Measurements from ENCODE around the gene BIVM.

BIVM gene

GRCh38 chr13:102792396-102792795 lies 6.5 kb upstream of the BIVM start:
- DNase-seq = no peak

DNA sequence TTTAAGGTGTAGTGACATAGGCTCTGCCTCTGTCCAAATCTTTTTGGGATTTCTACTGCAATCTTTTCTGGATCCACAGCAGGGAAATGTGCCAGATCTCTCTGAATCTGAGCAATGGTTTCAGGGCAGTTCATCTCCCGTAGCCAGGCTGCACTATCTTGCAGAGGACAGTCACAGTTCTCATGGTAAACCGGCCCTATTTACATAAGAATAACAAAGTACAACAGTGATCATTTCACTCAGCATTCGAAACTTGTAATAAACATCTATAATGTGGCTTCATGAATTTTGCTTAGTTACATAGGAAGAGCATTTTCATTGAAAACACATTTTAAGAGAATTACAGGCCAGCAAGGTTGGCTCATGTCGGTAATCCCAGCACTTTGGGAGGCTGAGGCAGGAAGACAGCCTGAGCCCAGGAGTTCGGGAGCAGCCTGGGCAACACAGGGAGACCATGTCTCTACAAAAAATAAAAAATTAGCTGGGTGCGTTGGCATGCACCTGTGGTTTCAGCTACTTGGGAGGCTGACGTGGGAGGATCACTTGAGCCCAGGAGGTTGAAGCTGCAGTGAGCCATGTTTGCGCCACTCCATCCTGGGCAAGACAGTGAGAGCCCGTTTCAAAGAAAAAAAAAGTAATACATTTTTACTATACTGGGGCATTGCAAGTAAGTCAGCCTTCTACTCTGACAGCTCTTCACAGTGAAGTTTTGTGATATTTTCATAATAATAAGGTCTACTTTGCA lies 5.1 kb upstream of the BIVM start:
- DNase-seq = no peak

DNA sequence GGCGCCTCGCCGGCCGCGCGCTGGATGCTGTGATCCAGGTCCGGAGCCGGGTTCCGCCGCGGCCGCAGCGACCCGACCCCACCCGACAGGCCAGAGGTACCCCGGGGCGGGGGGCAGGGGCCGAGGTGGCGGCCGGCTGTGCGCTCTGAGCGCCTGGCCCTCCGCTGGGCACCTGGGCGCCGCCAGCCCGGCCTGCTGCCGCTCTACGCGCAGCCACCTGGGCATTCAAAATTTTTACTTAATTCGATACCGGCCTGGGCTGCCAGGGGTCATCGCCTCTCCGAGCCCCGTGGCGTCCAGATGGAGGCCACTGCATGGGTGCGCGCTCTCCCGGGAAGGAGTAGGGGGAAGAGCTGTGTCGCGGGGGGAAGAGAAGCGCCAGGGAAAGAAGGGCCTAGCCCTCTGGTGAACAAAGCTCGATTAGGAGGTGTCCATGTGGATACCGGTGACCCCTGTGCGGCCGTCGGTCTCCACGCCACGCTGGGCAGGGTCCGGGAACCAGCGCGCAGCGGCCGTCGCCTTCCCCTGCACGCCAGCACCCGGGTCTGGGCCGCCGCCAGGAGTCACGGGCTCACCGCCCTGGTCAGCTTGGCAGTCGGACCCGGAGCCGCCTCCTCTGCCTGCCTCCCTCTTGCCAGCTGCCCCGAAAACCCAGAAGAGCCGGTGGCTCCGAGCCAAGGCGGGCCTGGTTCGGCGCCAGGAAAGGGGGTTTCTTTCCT lies 666 bp downstream of the BIVM start:
- DNase-seq = no peak

DNA sequence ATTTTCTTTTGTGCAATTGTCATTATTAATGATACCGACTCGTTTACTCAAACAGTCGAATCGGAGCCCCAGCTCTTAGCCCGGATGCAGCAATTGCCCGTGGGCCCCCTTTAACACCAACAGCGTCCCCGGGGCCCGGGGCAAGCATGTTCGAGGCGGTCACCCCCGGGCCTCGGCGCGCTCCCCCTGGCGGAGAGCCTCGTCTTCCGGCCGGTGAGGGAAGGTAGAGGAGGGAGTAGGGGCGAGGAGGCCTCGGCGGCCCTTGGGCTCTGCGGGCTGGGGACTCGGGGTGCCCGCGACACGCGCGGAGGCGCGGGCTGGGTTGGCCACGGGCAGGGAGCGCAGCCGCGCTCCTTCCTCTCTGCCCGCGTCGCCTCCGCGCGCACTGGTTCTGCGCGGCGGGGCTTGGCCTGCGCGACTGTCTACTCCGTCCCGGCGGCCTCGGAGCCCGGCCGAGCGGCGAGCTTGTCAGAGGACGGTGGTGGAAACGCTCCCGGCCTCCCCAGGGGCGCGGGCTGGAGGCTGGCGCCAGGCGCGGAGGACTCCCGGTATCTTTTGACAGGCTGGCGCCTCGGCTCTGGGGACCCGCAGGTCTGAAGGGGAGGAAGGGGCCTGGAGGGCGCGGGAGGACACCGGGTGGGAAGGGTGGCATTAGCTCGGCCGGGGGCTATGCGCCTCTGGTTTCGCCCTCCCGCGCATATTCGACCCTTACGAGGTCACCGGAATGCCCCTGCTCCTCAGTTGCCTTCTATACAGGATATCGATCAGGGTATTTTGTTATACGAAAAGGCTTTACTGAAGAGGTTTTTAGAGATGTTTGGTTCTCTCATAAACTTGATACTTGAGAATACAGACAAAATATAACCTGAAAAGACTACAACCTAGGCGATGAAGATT lies 1.5 kb downstream of the BIVM start:
- DNase-seq = peak; percentile 85

GRCh38 chr13:102805680-102806079 lies 6.8 kb downstream of the BIVM start:
- no peak for DNase-seq

DNA sequence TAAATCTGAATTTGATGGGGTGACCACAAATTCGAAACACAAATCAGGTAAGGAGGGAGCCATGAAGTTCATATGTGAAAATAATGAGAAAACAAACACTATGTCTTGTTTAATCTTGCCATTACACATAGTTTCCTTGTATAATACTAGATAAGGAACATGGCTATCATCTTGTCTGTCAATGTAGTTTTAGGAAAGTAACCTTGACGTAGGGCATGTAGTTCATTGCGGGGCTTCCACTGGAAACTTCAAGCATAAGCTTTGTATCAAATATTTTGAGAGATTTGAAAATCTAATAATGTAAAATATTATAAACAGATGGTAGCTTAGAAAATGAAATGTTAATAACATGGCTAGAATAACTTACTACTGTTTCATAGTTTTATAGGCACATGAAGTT lies 8.8 kb downstream of the BIVM start:
- no peak for DNase-seq

DNA sequence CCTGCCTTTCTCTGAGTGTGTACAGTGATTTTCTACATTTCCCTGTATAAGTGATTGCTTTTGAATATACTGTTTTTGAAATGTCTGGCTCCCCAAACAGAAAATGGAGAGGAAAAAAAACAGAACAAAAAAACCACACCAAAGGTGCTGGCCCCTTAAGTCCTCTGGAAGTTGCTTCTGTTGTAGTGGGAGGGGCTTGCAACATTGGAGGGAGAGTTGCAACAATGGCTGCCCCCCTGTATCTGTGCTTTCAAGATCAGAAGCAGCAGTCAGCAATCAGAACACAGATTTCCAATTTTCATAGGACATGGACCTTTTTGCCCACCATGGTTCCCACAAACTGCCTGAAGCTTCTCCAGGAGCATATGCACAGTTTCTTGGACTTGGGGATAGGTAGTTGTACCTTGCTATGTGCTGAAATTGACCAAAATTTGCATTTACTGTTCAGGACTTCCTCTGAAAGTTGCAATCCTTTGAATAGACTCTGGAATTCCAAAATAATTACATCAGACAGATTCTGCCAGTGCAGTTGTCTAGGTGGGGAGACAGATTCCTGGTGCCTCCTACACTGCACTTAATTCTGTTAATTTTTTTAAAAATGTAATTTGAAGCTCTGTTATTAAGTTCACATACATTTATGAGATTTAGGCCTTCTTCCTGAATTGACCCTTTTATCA lies 13.8 kb downstream of the BIVM start:
- DNase-seq = no peak

- no peak for DNase-seq
Measured at GRCh38 chr13:102814025-102814607, 15.2 kb downstream of the BIVM start.

DNA sequence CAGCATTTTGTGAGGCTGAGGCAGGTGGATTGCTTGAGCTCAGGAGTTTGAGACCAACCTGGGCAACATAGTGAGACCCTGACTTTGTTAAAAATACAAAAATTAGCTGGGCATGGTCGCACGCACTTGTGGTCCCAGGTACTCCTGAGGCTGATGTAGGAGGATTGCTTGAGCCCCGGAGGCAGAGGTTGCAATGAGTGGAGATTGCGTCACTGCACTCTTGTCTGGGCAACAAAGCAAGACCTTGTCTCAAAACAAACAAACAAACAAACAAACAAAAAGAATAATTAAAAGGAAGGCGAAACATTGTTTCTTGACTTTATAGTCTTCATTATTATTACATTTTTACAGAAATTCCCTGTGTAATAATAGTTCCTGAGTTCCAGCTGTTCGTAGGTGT lies 15.9 kb downstream of the BIVM start:
- no peak for DNase-seq

DNA sequence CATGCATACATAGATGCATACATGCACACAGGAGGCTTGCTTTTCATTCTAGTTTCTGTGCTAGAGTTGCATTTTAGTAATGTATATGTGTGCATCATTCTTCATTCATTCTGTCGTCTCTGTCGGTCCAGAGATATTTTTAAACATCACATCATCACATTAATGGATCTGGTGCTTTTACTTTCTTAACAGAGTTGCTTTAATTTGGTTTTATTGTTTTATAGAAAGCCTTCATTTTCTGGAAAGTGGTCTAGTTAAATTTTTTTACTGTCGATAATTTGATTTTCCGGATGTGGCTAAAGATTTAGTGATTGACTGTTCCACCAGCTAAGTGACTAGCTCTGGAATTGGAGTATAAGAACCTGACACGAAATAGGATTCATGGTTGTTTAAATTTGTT lies 16.9 kb downstream of the BIVM start:
- DNase-seq = no peak

GRCh38 chr13:102816708-102817107 lies 17.8 kb downstream of the BIVM start:
- DNase-seq = no peak

GRCh38 chr13:102817241-102817640 lies 18.3 kb downstream of the BIVM start:
- DNase-seq = no peak

DNA sequence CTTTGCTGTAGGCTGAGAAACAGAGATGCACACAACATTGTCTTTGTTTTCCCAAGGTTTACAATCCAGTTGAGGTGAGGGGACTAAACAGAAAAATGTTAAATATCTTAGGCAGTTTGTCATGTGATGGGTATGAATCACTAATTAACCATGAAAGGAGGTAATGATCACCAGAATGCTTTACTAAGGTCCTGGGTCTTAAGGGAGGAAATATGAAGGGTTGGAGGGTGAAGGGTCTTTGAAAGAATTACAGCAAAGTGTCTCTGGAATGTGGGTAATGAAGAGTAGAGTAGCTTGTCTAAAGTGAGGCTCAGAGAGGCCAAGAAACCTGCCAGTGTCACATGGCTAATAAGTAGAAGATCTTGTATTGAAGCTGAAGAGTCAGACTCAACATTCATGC lies 19.0 kb downstream of the BIVM start:
- no peak for DNase-seq

DNA sequence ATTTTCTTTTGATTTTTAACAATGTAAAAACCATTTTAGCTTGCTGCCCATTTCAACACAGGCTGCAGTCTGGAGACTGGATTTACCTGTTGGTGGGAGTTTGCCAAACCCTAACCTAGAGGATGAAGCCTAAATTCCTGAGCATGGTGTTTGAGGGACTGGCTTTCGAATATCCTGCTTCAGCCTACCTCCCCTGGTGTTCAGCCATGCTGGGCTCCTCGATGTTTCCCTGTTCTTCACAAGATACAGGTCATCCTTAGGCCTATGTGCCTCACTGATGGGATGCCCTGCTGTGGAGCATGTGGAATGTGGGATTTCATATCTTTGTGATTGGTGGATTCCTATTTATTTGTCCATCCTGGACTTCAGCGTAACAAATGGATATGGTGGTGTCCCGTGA lies 26.5 kb downstream of the BIVM start:
- no peak for DNase-seq

GRCh38 chr13:102825921-102826706 lies 27.2 kb downstream of the BIVM start:
- DNase-seq = no peak

- DNase-seq = no peak
Measured at GRCh38 chr13:102830646-102831045, 31.7 kb downstream of the BIVM start.

DNA sequence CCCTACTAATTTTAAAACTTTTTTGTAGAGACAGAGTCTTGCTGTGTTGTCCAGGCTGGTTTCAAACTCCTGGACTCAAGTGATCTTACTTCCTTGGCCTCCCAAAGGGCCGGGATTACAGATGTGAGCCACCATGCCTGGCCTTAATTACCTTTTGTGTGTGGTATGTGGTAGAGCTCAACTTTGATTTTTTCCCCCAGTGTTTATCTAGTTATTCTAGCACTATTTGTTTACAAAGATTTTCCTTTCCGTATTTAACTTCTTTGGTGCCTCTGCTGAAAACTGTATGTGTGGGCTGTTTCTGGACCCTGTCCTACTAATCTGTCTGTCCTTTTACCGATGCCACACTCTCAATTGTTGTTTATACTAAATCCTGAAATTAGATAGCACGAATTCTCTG lies 37.6 kb downstream of the BIVM start:
- no peak for DNase-seq

GRCh38 chr13:102838273-102838672 lies 39.4 kb downstream of the BIVM start:
- no peak for DNase-seq

- DNase-seq = no peak
Measured at GRCh38 chr13:102838982-102839381, 40.1 kb downstream of the BIVM start.

DNA sequence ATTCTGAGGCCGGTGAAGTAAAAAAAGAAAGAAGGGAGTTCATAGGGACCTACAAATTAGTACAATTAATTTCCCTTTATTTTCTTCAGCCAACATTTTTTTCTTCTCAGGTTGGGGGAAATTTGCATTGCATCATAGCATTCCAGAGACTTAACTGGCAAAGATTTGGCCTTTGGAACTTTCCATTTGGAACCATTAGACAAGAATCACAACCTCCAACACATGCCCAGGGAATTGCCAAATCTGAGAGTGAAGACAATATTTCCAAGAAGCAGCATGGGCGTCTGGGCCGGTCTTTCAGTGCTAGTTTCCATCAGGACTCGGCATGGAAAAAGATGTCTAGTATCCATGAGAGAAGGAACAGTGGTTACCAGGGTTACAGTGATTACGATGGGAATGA lies 40.5 kb downstream of the BIVM start:
- DNase-seq = no peak

DNA sequence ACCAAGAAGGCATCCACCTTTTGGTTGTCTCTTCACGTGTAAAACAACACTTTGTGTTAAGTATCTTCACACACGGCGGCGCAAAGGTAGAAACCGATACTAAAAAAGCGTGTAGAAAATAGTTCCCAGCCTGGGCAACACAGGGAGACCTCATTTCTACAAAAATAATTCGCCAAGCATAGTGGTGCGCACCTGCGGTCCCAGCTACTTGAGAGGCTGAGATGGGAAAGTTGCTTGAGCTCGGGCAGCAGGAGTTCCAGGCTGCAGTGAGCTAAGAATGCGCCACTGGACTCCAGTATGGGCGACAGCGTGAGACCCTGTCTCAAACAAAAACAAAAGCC lies 46.3 kb downstream of the BIVM start:
- no peak for DNase-seq
